ENCODE results near the gene CC2D1A.

CC2D1A gene

GRCh38 chr19:13880059-13881043, 25.6 kb upstream of the CC2D1A start:
- DNase-seq: peak; percentile 95

GRCh38 chr19:13881251-13881691, 24.7 kb upstream of the CC2D1A start:
- DNase-seq: no peak

GRCh38 chr19:13881692-13882418, 24.1 kb upstream of the CC2D1A start:
- peak; percentile 33 for DNase-seq

- no peak for DNase-seq
Observed at GRCh38 chr19:13882419-13882795, 23.6 kb upstream of the CC2D1A start.

GRCh38 chr19:13882836-13883235, 23.2 kb upstream of the CC2D1A start:
- no peak for DNase-seq

GRCh38 chr19:13883516-13884064, 22.4 kb upstream of the CC2D1A start:
- DNase-seq: no peak

- DNase-seq: no peak
Observed at GRCh38 chr19:13884726-13885591, 21.0 kb upstream of the CC2D1A start.

GRCh38 chr19:13885826-13886365, 20.1 kb upstream of the CC2D1A start:
- DNase-seq: no peak

- no peak for DNase-seq
Observed at GRCh38 chr19:13887018-13887436, 19.0 kb upstream of the CC2D1A start.

GRCh38 chr19:13887517-13887916, 18.5 kb upstream of the CC2D1A start:
- DNase-seq: no peak

GRCh38 chr19:13888281-13888680, 17.7 kb upstream of the CC2D1A start:
- DNase-seq: no peak

- no peak for DNase-seq
Observed at GRCh38 chr19:13890136-13890535, 15.9 kb upstream of the CC2D1A start.

GRCh38 chr19:13892870-13893269, 13.1 kb upstream of the CC2D1A start:
- no peak for DNase-seq

- no peak for DNase-seq
Observed at GRCh38 chr19:13894552-13894951, 11.4 kb upstream of the CC2D1A start.

GRCh38 chr19:13896227-13896626, 9.8 kb upstream of the CC2D1A start:
- DNase-seq: no peak

- no peak for DNase-seq
Observed at GRCh38 chr19:13899393-13899792, 6.6 kb upstream of the CC2D1A start.

GRCh38 chr19:13899912-13900584, 6.0 kb upstream of the CC2D1A start:
- no peak for DNase-seq

- DNase-seq: peak; percentile 23
Observed at GRCh38 chr19:13902993-13903555, 2.9 kb upstream of the CC2D1A start.

- DNase-seq: no peak
Observed at GRCh38 chr19:13906521-13906904, 512 bp downstream of the CC2D1A start.

GRCh38 chr19:13906910-13907309, 909 bp downstream of the CC2D1A start:
- no peak for DNase-seq

GRCh38 chr19:13908674-13909073, 2.7 kb downstream of the CC2D1A start:
- DNase-seq: no peak

Measured in central memory CD4-positive, alpha-beta T cell (primary cell).